Renal cortical epithelial cell (primary cell): ENCODE measurements around the gene P2RY8. TPM values are rescaled to one million over a fixed set of nuclear protein-coding genes. Genes with fewer than 3 reads are reported as not detected.
"Not testable (repeated sequence)": the region's sequence is repeated elsewhere in the genome, so short reads cannot be mapped to it uniquely, and the experiment has no call there.

Experiments used
- DNase-seq: peaks from one replicate; pipeline ENCODE4 v3.0.0-alpha.2; 2011; ENCODE audit warnings: low read depth
- total RNA-seq: library from RNA; depleted of rRNA; stranded (reverse); fragments of >200 nt; gene quantifications from 2 replicates; pipeline ENCODE4 v1.2.3, GENCODE V29; 2014

Gene P2RY8
- total RNA-seq, 1 donor from 2014 or later = under 0.01 TPM

GRCh38 chrX:1444561-1445500 is 92.2 kb downstream of the P2RY8 start:
- DNase-seq = no peak

DNA sequence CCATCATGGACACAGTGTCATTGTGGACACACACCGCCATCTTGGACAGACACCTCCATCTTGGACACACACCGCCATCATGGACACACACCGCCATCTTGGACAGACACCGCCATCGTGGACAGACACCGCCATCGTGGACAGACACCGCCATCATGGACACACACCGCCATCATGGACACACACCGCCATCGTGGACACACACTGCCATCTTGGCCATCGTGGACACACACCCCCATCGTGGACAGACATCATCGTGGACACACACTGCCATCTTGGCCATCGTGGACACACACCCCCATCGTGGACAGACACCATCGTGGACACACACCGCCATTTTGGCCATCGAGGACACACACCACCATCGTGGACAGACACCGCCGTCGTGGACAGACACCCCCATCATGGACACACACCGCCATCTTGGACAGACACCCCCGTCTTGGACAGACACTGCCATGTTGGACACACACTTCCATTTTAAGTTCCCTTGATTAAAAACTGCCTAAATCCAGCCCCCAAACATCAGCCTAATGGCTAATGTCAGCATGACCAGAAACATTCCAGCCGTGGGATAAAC is 93.4 kb downstream of the P2RY8 start:
- no peak for DNase-seq

GRCh38 chrX:1442724-1443367 is 94.1 kb downstream of the P2RY8 start:
- DNase-seq = no peak

DNA sequence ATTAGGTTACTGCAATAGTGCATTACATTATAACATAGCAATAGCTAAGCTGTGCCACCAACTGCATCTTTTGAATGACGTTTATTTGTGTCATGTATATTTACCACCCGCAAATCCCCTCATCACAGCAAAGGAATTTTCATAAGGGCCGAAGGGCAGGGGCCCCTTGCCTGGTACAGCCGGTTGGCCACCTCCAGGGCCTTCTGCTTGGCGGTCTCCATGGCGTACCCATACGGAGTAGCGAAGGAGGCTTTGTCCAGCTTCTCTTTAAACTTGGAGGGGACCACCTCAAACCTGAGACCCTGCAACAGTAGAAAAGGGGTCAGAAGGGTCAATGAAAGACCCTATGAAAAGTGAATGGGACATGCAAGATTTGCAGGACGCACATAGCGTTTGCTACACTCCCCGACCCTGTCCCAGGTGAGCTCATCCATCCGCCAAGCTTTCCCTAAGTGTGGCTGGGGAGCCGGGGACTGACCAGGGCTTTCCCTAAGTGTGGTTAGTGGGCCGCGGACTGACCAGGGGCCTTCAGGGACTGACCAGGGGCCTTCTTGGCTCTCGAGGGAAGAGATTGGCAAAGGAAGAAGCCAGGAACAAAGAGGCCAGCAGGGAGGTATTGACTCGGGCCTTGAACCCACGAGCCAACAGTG is 94.8 kb downstream of the P2RY8 start:
- DNase-seq = no peak

GRCh38 chrX:1440506-1440905 is 96.5 kb downstream of the P2RY8 start:
- no peak for DNase-seq

- DNase-seq = no peak
Measured at GRCh38 chrX:1435241-1435895, 101.6 kb downstream of the P2RY8 start.

DNA sequence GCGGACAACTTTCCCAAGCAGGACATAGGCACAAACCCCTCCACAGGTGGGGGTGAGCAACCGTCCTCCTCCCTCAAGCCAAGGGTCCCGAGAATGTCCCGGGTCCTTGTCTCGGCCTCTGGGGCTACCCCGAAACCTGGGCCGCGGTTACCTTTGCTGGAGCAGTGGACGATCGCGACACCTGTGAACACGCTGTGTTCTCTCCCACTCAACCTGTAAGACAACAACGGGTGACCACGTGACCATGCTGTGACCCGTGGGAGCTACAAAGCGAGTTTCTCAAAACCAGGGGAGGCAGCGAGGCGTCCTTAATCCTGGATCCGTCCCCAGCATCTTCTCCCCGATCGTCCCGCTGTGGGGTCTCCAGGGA is 102.1 kb downstream of the P2RY8 start:
- no peak for DNase-seq

GRCh38 chrX:1433646-1434357 is 103.2 kb downstream of the P2RY8 start:
- DNase-seq = no peak

DNA sequence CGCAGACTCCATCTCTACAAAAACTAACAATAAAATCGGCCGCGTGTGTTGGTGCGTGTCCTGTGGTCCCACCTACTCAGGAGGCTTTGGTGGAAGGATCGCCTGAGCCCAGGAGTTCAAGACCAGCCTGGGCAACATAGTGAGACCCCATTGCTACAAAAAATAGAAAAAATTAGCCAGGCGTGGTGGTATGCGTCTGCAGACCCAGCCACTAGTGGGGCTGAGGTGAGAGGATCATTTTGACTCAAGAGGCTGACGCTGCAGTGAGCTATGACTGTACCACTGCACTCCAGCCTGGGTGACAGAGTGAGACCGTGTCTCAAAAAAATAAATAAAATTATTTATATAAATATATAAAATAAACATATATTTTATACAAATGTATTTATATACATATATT is 106.5 kb downstream of the P2RY8 start:
- DNase-seq = no peak

DNA sequence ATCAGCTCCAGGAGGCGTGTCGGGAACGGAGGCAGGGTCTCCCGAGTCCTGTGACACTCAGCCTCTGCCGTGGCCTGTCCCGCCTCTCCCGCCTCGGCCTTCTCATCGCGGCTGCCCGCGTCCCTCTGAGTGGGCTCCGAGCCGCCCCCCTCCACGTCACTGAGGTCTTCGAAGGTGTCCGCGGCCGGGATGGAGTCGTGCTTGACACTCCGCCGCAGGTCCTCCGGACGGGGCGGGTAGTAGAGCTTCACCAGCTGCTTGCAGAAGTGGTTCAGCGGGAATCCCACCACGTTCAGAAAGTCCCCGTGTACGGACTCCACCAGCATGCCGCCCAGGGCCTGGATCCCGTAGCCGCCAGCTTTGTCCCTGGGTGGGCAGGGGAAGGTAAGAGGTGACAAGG is 109.2 kb downstream of the P2RY8 start:
- DNase-seq = no peak

GRCh38 chrX:1426321-1426720 is 110.7 kb downstream of the P2RY8 start:
- DNase-seq = not testable (repeated sequence)

DNA sequence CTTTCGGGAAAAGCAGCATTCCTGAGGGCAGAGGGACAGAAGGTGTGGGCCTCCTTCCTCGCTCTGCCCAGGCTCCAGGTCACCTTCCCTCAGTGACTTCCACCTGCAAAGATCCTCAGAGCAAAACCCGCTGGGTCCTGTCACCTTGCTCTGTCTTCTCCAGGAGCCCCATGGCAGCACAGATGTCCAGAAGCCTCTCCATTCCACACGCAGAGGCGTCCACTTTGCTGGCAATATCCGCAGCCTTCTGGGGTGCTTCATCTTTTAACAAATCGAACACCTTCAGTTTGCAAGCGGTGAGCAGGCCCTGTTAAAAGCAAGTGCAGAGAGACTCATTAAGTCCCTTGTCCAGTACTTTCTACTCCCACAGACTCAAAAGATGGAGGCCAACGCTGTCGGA is 111.6 kb downstream of the P2RY8 start:
- no peak for DNase-seq

DNA sequence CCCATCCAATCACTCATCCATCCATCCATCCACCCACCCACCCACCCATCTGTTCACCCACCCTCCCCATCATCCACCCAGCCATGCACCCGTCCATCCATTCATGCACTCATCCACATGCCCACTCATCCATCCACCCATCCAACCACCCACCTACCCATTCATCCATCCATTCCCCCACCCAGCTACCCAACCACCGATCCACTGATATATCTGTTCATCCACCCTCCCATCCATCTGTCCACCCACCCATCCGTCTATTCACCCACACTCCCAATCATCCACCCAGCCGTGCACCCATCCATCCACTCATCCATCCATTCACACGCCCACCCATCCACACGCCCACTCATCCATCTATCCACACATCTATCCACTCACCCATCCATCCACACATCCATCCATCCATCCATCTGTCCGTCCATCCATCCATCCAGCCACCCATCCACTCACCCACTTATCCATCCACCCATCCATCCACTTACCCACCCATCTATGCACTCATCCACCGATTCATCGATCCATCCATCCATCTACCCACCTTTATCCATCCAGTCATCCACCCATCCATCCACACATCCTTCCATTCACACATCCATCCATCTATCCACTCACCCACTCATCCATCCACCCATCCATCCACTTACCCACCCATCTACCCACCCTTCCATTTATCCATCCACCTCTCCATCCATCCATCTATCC is 112.7 kb downstream of the P2RY8 start:
- no peak for DNase-seq

GRCh38 chrX:1423215-1423614 is 113.8 kb downstream of the P2RY8 start:
- DNase-seq = no peak

- no peak for DNase-seq
Measured at GRCh38 chrX:1422135-1422465, 114.9 kb downstream of the P2RY8 start.

GRCh38 chrX:1421433-1422134 is 115.4 kb downstream of the P2RY8 start:
- no peak for DNase-seq

DNA sequence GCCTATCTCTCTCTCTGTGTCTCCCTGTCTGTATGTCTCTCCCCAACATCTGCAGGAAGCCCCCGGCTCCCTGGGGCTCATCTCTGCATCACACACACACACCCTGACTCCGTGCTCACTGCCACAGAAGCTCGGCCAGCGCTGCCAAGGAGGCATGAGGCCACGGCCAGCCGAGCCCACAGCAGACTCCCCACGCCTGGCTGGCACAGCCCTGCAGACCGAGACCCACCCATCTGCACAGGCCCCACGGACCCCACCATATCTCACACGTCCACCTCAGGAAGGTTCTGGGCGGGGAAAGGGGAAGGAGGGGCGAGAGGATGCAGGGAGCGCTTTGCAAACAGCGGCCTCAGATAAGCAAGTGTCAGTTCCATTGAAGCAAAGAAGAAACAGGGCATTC is 116.6 kb downstream of the P2RY8 start:
- no peak for DNase-seq

DNA sequence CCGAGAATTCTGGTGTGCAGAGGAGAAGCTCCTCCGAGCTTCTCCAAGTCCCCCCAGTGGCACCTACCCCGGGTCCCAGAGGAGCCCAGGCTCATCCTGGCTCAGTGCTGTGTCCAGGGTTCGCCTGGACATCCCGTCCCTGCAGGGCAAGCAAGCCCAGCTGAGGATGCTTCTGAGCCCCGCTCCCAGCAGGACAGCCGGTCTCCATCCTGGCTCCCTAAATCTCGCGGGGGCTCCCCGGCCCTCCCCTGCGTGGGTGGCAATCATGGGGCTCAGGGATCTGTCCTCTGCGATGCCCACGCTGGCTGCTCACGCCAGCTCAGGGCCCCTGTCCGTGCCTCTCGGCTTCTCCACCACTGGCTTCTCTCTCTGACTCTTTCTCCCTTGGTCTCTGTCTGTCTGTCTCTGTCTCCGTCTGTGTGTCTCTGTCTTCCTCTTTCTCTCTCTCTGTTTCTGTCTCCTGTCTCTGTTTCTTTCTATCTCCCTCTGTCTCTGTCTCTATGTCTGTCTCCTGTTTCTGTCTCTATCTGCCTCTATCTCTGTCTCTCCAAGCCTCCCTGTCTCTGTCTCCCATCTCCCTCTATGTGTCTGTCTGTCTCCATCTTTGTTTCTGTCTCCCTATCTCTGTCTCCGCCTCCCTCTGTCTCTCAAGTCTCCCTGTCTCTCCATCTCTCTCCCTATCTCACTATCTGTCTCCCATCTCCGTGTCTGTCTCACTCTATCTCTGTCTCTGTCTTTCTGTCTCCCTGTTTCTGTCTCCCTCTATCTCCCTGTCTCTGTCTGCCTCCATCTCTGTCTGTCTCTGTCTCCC is 117.2 kb downstream of the P2RY8 start:
- no peak for DNase-seq

DNA sequence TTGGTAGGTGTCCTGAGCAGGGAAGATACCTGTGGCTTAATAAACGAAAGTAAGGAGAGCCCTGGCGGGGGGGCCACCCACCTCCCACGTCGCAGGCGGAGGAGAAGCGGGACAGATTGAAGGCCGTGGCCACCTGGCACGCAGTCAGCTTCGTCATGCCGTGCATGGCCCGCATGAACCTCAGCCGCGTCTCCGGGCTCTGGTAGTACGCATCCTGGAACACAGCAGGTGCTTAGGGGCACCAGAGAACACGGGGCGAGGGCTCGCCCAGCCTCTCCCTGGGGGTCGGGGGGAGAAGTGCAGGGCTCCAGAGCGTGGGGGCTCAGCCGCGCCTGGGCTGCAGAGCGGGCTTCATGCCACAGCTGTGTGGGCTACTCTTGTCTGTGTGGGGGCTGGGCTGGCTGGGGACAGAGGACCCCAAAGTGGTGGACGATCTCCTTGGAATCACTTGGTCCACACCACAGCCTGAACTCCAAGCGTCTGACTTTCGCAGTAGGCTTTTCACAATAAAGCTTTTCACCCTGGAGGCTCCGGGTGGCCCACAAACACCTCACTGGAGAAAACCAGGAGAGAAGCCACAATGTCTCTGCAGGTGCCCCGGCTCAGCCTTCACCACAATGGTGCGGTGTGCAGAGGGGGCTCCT is 118.0 kb downstream of the P2RY8 start:
- DNase-seq = no peak
